ENCODE results near the gene SPOCK3.

- TF ChIP-seq CTCF (IDR thresholded peaks at IDR 0.05; ENCODE audit: low read depth, low read length, missing input control) (no peak), NR2F2 (IDR thresholded peaks at IDR 0.05) (no peak), RXRA (IDR thresholded peaks at IDR 0.05) (no peak), GABPA (IDR thresholded peaks at IDR 0.05 in 1 of 2, conservative IDR thresholded peaks at IDR 0.05 in 1 of 2) (no peak)
- TF ChIP-seq, protein P1, sequence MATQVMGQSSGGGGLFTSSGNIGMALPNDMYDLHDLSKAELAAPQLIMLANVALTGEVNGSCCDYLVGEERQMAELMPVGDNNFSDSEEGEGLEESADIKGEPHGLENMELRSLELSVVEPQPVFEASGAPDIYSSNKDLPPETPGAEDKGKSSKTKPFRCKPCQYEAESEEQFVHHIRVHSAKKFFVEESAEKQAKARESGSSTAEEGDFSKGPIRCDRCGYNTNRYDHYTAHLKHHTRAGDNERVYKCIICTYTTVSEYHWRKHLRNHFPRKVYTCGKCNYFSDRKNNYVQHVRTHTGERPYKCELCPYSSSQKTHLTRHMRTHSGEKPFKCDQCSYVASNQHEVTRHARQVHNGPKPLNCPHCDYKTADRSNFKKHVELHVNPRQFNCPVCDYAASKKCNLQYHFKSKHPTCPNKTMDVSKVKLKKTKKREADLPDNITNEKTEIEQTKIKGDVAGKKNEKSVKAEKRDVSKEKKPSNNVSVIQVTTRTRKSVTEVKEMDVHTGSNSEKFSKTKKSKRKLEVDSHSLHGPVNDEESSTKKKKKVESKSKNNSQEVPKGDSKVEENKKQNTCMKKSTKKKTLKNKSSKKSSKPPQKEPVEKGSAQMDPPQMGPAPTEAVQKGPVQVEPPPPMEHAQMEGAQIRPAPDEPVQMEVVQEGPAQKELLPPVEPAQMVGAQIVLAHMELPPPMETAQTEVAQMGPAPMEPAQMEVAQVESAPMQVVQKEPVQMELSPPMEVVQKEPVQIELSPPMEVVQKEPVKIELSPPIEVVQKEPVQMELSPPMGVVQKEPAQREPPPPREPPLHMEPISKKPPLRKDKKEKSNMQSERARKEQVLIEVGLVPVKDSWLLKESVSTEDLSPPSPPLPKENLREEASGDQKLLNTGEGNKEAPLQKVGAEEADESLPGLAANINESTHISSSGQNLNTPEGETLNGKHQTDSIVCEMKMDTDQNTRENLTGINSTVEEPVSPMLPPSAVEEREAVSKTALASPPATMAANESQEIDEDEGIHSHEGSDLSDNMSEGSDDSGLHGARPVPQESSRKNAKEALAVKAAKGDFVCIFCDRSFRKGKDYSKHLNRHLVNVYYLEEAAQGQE (IDR thresholded peaks at IDR 0.05) = no peak
- TF ChIP-seq, protein P2, sequence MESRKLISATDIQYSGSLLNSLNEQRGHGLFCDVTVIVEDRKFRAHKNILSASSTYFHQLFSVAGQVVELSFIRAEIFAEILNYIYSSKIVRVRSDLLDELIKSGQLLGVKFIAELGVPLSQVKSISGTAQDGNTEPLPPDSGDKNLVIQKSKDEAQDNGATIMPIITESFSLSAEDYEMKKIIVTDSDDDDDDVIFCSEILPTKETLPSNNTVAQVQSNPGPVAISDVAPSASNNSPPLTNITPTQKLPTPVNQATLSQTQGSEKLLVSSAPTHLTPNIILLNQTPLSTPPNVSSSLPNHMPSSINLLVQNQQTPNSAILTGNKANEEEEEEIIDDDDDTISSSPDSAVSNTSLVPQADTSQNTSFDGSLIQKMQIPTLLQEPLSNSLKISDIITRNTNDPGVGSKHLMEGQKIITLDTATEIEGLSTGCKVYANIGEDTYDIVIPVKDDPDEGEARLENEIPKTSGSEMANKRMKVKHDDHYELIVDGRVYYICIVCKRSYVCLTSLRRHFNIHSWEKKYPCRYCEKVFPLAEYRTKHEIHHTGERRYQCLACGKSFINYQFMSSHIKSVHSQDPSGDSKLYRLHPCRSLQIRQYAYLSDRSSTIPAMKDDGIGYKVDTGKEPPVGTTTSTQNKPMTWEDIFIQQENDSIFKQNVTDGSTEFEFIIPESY (IDR thresholded peaks at IDR 0.05) = no peak
Measured at GRCh38 chr4:167041524-167041923, 192.8 kb downstream of the SPOCK3 start.

All from liver (tissue), 3 donors.